Psoas muscle (tissue), 8 donors: ENCODE results near the gene VBP1. TPM values are rescaled to one million over a fixed set of nuclear protein-coding genes. Genes with fewer than 3 reads are reported as not detected.

Experiments
- ATAC-seq, 4 donors: fragments of 200-7000 bp; cut with Tn5 transposase; one replicate each; pipeline ENCODE4 v1.9.1; 2020; ENCODE audit warnings: moderate library complexity in 3 of 4, mild to moderate bottlenecking in 2 of 4
- DNase-seq, 2 donors: peaks; one replicate each; pipeline ENCODE4 v3.0.0-alpha.2; 2020
- H3K27ac ChIP-seq: fragments of 200-600 bp; one replicate; pipeline ENCODE4 v1.8.0; 2022
- H3K27me3 ChIP-seq, 3 donors: fragments of 200-600 bp in 1 of 3; one replicate each; pipeline versions ENCODE4 v1.6.1 to v1.8.0; 2013 to 2022; ENCODE audit warnings: low read length in 2 of 3, mild to moderate bottlenecking in 2 of 3, moderate library complexity in 1 of 3; ENCODE audit not compliant: insufficient read depth in 3 of 3
- H3K36me3 ChIP-seq, 2 donors: fragments of 200-600 bp in 1 of 2; one replicate each; pipeline versions ENCODE4 v1.6.1 to v1.8.0; 2013 to 2022; ENCODE audit warnings: low read depth in 1 of 2, mild to moderate bottlenecking in 1 of 2, moderate library complexity in 1 of 2; ENCODE audit not compliant: insufficient read depth in 1 of 2
- H3K4me1 ChIP-seq: fragments of 200-600 bp; one replicate; pipeline ENCODE4 v1.8.0; 2022
- H3K4me3 ChIP-seq: fragments of 200-600 bp; one replicate; pipeline ENCODE4 v1.8.0; 2022; ENCODE audit warnings: mild to moderate bottlenecking
- H3K9me3 ChIP-seq: fragments of 200-600 bp; one replicate; pipeline ENCODE4 v1.8.0; 2022
- CTCF ChIP-seq: fragments of 200-600 bp; IDR thresholded peaks from one replicate; pipeline ENCODE4 v1.8.0; 2022; ENCODE audit warnings: antibody characterized with exemption
- WGBS, 3 donors: extraction: QIAGEN DNeasy Blood & Tissue Kit; methylation state at CpG; one replicate each; pipeline versions ENCODE4 v1.1.6 to v1.1.7; 2013; 5-methylcytosine and 5-hydroxymethylcytosine counted together
- intact Hi-C, 2 donors: fragments of 100-400 bp; cut with DNase I; formaldehyde crosslinking; loops; one replicate each; pipeline versions ENCODE4 v1.11.0 to v1.14.2; 2022
- polyA plus RNA-seq, 3 donors: library from polyadenylated mRNA; stranded (reverse); fragments of 200-250 nt; gene quantifications; one replicate each; pipeline ENCODE4 v1.2.3, GENCODE V29; 2013
- total RNA-seq, 4 donors: library from RNA; stranded (reverse); fragmentation: NEBNext Ultra II Directional in 2 of 4; extraction: Animal tissue kit (Norgen Biotek cat#: 25700) in 2 of 4; gene quantifications; one replicate each; pipeline versions ENCODE4 v1.2.1 to v1.2.4, GENCODE V29; 2021 to 2023
- donor health status: healthy with polysubstance abuse.
- donor health status: DM: no; HTN: no; CAD: no; lungs with moderate emphysema.
- donor health status: Bipolar disorder and iron deficiency.
- donor health status: healthy.
- donor health status: DM: yes; HTN: yes; CAD: no.
- donor health status: DM: no; HTN: no; CAD: no.
- donor health status: DM: no; HTN: no; CAD: no.
- donor health status: DM: yes; HTN: yes; CAD: no.

VBP1 gene
- total and polyA plus RNA-seq, 7 donors, result 49.1 to 92.8 (median 59.3) TPM

GRCh38 chrX:155235891-155236290 is 19.6 kb downstream of the VBP1 start:
- Histone ChIP-seq H3K9me3 (no peaks in the 10 kb centered on the region), H3K27ac (no peak overlapping the region), H3K4me1 (no peaks in the 10 kb centered on the region), H3K27me3 (no peaks in the 10 kb centered on the region), H3K36me3 (peaks cover 0 to 44% of the 10 kb centered on the region in 2 donors), H3K4me3 (no peak overlapping the region)
- no peak for TF ChIP-seq CTCF
- ATAC-seq (no peak), DNase-seq (no peak)
- intact Hi-C loops, result no loop called here

- no peak for ATAC-seq
Observed at GRCh38 chrX:155237719-155238118, 21.5 kb downstream of the VBP1 start.

GRCh38 chrX:155242300-155242699 is 26.0 kb downstream of the VBP1 start:
- no peak overlapping the region for H3K27ac ChIP-seq
- H3K4me1 ChIP-seq, result no peaks in the 10 kb centered on the region
- DNase-seq, result no peak
- H3K4me3 ChIP-seq, result no peak overlapping the region
- H3K9me3 ChIP-seq, result no peaks in the 10 kb centered on the region
- no peak for ATAC-seq
- no peaks in the 10 kb centered on the region for H3K27me3 ChIP-seq
- H3K36me3 ChIP-seq, result peaks cover 0 to 23% of the 10 kb centered on the region in 2 donors
- TF ChIP-seq CTCF, result no peak
- WGBS, 3 donors, result 63 to 72% (median 72%) methylated on average over 5 of the region's 5 CpGs
- intact Hi-C loops, result no loop called here

More at GRCh38 chrX:155237719-155238118, 21.5 kb downstream of the VBP1 start:
- intact Hi-C loops, result no loop called here
- H3K36me3 ChIP-seq, result peaks cover 0 to 39% of the 10 kb centered on the region in 2 donors
- TF ChIP-seq CTCF, result no peak
- H3K4me3 ChIP-seq, result no peak overlapping the region
- WGBS, 3 donors, result 68 to 92% (median 88%) methylated on average over 5 of the region's 5 CpGs
- H3K27me3 ChIP-seq, result no peaks in the 10 kb centered on the region
- no peaks in the 10 kb centered on the region for H3K4me1 ChIP-seq
- DNase-seq, result no peak
- no peak overlapping the region for H3K27ac ChIP-seq
- H3K9me3 ChIP-seq, result no peaks in the 10 kb centered on the region

GRCh38 chrX:155246748-155247147 is 30.5 kb downstream of the VBP1 start:
- Histone ChIP-seq H3K9me3 (no peaks in the 10 kb centered on the region), H3K4me1 (no peaks in the 10 kb centered on the region), H3K4me3 (no peak overlapping the region), H3K27me3 (no peaks in the 10 kb centered on the region), H3K27ac (no peak overlapping the region), H3K36me3 (no peaks in the 10 kb centered on the region)
- WGBS, 3 donors, result 48 to 90% (median 81%) methylated on average over 1 of the region's 1 CpG
- intact Hi-C loops, result no loop called here
- no peak for TF ChIP-seq CTCF
- DNase-seq (no peak), ATAC-seq (no peak)

GRCh38 chrX:155247497-155247896 is 31.2 kb downstream of the VBP1 start:
- Histone ChIP-seq H3K4me1 (no peaks in the 10 kb centered on the region), H3K36me3 (no peaks in the 10 kb centered on the region), H3K9me3 (no peaks in the 10 kb centered on the region), H3K27ac (no peak overlapping the region), H3K27me3 (no peaks in the 10 kb centered on the region), H3K4me3 (no peak overlapping the region)
- no peak for DNase-seq
- WGBS, 3 donors, result 69 to 88% (median 76%) methylated on average over 4 of the region's 4 CpGs
- TF ChIP-seq CTCF, result no peak
- intact Hi-C loops, result no loop called here
- no peak for ATAC-seq
